ENCODE data around the gene MCM7. TPM values are rescaled to one million over a fixed set of nuclear protein-coding genes. Genes with fewer than 3 reads are reported as not detected.

Gene MCM7
- polyA plus RNA-seq, 1 donor (not counting 4 experiments of a cell fraction or from before 2014, with no cell fraction given) = 46.8 TPM

DNA sequence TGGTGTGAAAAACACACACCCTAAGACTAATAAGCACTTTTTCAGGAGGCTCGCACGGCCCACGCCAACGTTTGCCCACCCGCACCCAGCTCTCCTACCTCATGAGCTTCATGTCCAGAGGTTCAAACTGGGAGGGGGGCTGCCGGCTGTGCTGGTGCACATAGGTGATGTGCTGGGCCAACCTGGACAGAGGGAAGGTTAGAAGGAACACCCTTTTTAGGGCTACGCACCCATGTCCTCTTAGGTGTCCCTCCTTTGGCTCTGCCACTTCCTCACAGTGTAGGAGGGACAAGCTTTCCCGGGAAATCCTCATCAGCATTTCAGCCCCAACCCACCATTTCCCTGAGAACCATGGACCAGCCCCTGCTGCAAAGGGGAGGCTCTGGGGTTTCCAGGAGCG is 5.9 kb downstream of the MCM7 start:
- FAIRE-seq = no peak
- no peak for DNase-seq (ENCODE audit: low read depth, low spot score)
- peaks cover 36% of the 10 kb centered on the region for H3K79me2 ChIP-seq (ENCODE audit: control insufficient read depth, insufficient read depth, low read length)
- no peaks in the 10 kb centered on the region for H3K9me3 ChIP-seq (ENCODE audit: control insufficient read depth, low read depth, low read length)
- dilution Hi-C loops (cut with MboI; ENCODE audit: extremely low pct_ligation_motif_present, low sequenced_read_pairs) = no loop called here
- H3K9me1 ChIP-seq (ENCODE audit: control insufficient read depth, extremely low read depth, insufficient read depth, low read length) = no peaks in the 10 kb centered on the region
- no peak overlapping the region for H3K9ac ChIP-seq (ENCODE audit: control insufficient read depth, extremely low read depth, insufficient read depth, low read length)
- H2AFZ ChIP-seq (ENCODE audit: control insufficient read depth, low read length) = no peak overlapping the region
- no peak overlapping the region for H3K4me3 ChIP-seq (ENCODE audit: control insufficient read depth in 2 of 3, extremely low read depth in 1 of 3, insufficient read depth in 2 of 3, low read depth in 1 of 3, low read length in 3 of 3)
- no peak overlapping the region for H3K4me2 ChIP-seq (ENCODE audit: control insufficient read depth, extremely low read depth, insufficient read depth, low read depth, low read length)
- peaks cover 4% of the 10 kb centered on the region for H3K4me1 ChIP-seq (ENCODE audit: control insufficient read depth, extremely low read depth, insufficient read depth, low read length)
- H4K20me1 ChIP-seq (ENCODE audit: control insufficient read depth, extremely low read depth, insufficient read depth, low read length) = peaks cover 6% of the 10 kb centered on the region
- H3K27ac ChIP-seq (ENCODE audit: control insufficient read depth, insufficient read depth, low read length) = no peak overlapping the region
- TF ChIP-seq, protein P1, sequence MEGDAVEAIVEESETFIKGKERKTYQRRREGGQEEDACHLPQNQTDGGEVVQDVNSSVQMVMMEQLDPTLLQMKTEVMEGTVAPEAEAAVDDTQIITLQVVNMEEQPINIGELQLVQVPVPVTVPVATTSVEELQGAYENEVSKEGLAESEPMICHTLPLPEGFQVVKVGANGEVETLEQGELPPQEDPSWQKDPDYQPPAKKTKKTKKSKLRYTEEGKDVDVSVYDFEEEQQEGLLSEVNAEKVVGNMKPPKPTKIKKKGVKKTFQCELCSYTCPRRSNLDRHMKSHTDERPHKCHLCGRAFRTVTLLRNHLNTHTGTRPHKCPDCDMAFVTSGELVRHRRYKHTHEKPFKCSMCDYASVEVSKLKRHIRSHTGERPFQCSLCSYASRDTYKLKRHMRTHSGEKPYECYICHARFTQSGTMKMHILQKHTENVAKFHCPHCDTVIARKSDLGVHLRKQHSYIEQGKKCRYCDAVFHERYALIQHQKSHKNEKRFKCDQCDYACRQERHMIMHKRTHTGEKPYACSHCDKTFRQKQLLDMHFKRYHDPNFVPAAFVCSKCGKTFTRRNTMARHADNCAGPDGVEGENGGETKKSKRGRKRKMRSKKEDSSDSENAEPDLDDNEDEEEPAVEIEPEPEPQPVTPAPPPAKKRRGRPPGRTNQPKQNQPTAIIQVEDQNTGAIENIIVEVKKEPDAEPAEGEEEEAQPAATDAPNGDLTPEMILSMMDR (optimal IDR thresholded peaks at IDR 0.05 in 1 of 3, IDR thresholded peaks at IDR 0.05 in 1 of 3, conservative IDR thresholded peaks at IDR 0.05 in 1 of 3; ENCODE audit: extremely low read depth in 1 of 3, insufficient read depth in 2 of 3, low read length in 3 of 3) = no peak
- no peak for TF ChIP-seq EZH2 (IDR thresholded peaks at IDR 0.05; ENCODE audit: low read length)
- peaks cover 62 to 77% of the 10 kb centered on the region in 2 experiments for H3K36me3 ChIP-seq (ENCODE audit: control insufficient read depth in 2 of 2, extremely low read depth in 1 of 2, insufficient read depth in 2 of 2, low read length in 2 of 2)
- H3K27me3 ChIP-seq (ENCODE audit: control insufficient read depth, extremely low read depth, insufficient read depth, low read length) = no peaks in the 10 kb centered on the region

DNA sequence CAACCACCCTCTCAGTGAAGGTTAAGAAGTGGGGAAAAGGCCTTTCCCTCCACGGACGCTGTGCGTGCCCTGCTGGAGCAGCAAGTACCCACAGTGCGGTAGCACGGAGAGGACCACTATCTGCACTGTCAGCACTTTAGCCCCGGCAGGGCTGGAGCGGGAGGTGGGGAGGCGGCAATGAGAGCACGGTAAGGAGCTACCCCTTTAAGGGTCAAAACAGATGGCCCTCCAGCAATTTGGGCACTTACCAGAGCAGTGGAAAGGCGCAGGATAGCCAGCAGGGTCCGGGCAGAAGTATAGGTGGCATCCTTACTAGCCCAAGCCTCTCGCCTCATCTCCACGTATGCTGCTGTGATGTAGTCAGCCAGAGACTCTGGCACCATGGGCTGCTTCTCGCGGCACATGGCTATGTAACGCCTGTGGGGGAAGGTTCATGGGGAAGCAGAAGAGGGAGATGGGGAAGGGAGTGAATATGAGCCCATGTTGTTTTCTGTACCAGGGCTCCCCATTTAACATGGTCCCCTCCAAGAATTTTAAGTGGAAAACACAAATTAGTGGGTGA is 7.2 kb downstream of the MCM7 start:
- TF ChIP-seq EZH2 (IDR thresholded peaks at IDR 0.05; ENCODE audit: low read length) = no peak
- TF ChIP-seq, protein P1 (optimal IDR thresholded peaks at IDR 0.05 in 1 of 3, IDR thresholded peaks at IDR 0.05 in 1 of 3, conservative IDR thresholded peaks at IDR 0.05 in 1 of 3; ENCODE audit: extremely low read depth in 1 of 3, insufficient read depth in 2 of 3, low read length in 3 of 3) = no peak
- Histone ChIP-seq H3K27me3 (ENCODE audit: control insufficient read depth, extremely low read depth, insufficient read depth, low read length) (no peaks in the 10 kb centered on the region), H3K9me3 (ENCODE audit: control insufficient read depth, low read depth, low read length) (no peaks in the 10 kb centered on the region), H2AFZ (ENCODE audit: control insufficient read depth, low read length) (no peak overlapping the region), H3K36me3 (ENCODE audit: control insufficient read depth in 2 of 2, extremely low read depth in 1 of 2, insufficient read depth in 2 of 2, low read length in 2 of 2) (peaks cover 56 to 71% of the 10 kb centered on the region in 2 experiments), H3K9me1 (ENCODE audit: control insufficient read depth, extremely low read depth, insufficient read depth, low read length) (no peaks in the 10 kb centered on the region), H4K20me1 (ENCODE audit: control insufficient read depth, extremely low read depth, insufficient read depth, low read length) (peaks cover 6% of the 10 kb centered on the region), H3K27ac (ENCODE audit: control insufficient read depth, insufficient read depth, low read length) (no peak overlapping the region), H3K79me2 (ENCODE audit: control insufficient read depth, insufficient read depth, low read length) (peaks cover 30% of the 10 kb centered on the region), H3K4me3 (ENCODE audit: control insufficient read depth in 2 of 3, extremely low read depth in 1 of 3, insufficient read depth in 2 of 3, low read depth in 1 of 3, low read length in 3 of 3) (no peak overlapping the region), H3K4me1 (ENCODE audit: control insufficient read depth, extremely low read depth, insufficient read depth, low read length) (peaks cover 6% of the 10 kb centered on the region), H3K9ac (ENCODE audit: control insufficient read depth, extremely low read depth, insufficient read depth, low read length) (no peak overlapping the region), H3K4me2 (ENCODE audit: control insufficient read depth, extremely low read depth, insufficient read depth, low read depth, low read length) (no peak overlapping the region)
- FAIRE-seq (no peak), DNase-seq (ENCODE audit: low read depth, low spot score) (no peak)
- dilution Hi-C loops (cut with MboI; ENCODE audit: extremely low pct_ligation_motif_present, low sequenced_read_pairs) = no loop called here

Data from keratinocyte (primary cell).